ENCODE data around the gene NPTX1.

The NPTX1 gene

GRCh38 chr17:80494547-80494946 is 18.1 kb upstream of the NPTX1 start:
- H3K9me3 ChIP-seq: no peaks in the 10 kb centered on the region
- no peak for TF ChIP-seq CTCF (IDR thresholded peaks at IDR 0.05; ENCODE audit: low read depth, low read length)
- no peaks in the 10 kb centered on the region for H3K36me3 ChIP-seq
- H3K4me1 ChIP-seq: peaks cover 4% of the 10 kb centered on the region
- H3K27me3 ChIP-seq: no peaks in the 10 kb centered on the region
- H3K4me3 ChIP-seq (ENCODE audit: low read depth, low read length): no peak overlapping the region
- DNase-seq: no peak

DNA sequence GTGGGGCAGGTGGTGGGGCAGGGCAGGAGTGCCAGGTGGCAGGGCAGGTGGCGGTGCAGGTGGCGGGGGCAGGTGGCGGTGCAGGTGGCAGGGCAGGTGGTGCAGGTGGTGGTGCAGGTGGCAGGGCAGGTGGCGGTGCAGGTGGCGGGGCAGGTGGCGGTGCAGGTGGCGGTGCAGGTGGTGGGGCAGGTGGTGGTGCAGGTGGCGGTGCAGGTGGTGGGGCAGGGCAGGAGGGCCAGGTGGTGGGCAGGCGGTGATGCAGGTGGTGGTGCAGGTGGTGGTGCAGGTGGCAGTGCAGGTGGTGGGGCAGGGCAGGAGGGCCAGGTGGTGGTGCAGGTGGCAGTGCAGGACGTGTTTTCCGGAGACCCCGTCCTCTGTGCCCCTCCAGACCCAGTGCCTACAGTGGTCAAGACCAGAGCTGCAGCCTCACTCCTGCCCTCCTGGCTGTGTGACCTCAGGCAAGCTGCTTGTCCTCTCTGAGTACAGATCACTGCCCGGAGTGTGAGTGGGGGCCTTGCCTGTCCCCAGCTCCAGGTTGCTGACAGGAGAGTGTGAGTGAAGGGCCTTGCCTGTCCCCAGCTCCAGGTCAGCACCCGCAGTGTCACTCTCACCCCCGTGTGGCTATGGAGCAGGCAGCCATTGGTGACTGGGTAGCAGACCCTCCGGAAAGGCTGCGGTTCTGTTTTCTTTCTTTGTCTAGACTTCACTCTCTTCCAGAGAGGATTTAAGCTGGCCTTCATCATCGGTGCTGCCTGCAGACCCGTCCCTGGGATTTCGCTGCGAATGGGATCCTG is 16.1 kb upstream of the NPTX1 start:
- H3K9me3 ChIP-seq: no peaks in the 10 kb centered on the region
- H3K4me3 ChIP-seq (ENCODE audit: low read depth, low read length): peak overlapping the region; percentile 15
- no peak for DNase-seq
- no peak for TF ChIP-seq CTCF (IDR thresholded peaks at IDR 0.05; ENCODE audit: low read depth, low read length)
- no peaks in the 10 kb centered on the region for H3K27me3 ChIP-seq
- H3K36me3 ChIP-seq: no peaks in the 10 kb centered on the region
- peaks cover 4% of the 10 kb centered on the region for H3K4me1 ChIP-seq

- Histone ChIP-seq H3K36me3 (no peaks in the 10 kb centered on the region), H3K4me3 (ENCODE audit: low read depth, low read length) (peak overlapping the region; percentile 19), H3K27me3 (no peaks in the 10 kb centered on the region), H3K9me3 (no peaks in the 10 kb centered on the region), H3K4me1 (peaks cover 10% of the 10 kb centered on the region)
- peak; percentile 60 for DNase-seq
- no peak for TF ChIP-seq CTCF (IDR thresholded peaks at IDR 0.05; ENCODE audit: low read depth, low read length)
Measured at GRCh38 chr17:80491478-80492342, 15.3 kb upstream of the NPTX1 start.

- H3K4me3 ChIP-seq (ENCODE audit: low read depth, low read length): no peak overlapping the region
- no peak for DNase-seq
- TF ChIP-seq CTCF (IDR thresholded peaks at IDR 0.05; ENCODE audit: low read depth, low read length): no peak
- no peaks in the 10 kb centered on the region for H3K36me3 ChIP-seq
- peaks cover 21% of the 10 kb centered on the region for H3K4me1 ChIP-seq
- H3K9me3 ChIP-seq: no peaks in the 10 kb centered on the region
- no peaks in the 10 kb centered on the region for H3K27me3 ChIP-seq
Measured at GRCh38 chr17:80487511-80487910, 11.1 kb upstream of the NPTX1 start.

DNA sequence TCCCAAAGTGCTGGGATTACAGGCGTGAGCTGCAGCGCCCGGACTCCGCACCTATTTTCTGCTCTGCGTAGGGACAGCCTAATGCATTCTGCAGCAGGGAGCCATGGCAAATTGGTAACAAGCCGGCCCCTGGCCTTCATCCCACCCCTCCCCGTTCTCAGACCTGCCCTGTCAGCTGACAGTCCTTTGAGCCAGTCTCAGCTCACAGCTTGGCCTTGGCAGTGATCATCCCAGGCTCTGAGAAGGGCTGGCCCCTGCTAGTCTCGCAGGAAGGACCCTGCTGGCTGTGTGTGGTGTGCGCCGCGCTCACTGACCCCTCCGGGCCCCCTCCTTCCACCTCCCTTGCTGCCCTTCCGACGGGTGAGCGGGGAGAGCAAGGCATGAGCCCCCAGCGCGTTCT is 10.3 kb upstream of the NPTX1 start:
- TF ChIP-seq CTCF (IDR thresholded peaks at IDR 0.05; ENCODE audit: low read depth, low read length): no peak
- H3K9me3 ChIP-seq: no peaks in the 10 kb centered on the region
- DNase-seq: no peak
- no peaks in the 10 kb centered on the region for H3K36me3 ChIP-seq
- no peaks in the 10 kb centered on the region for H3K27me3 ChIP-seq
- no peak overlapping the region for H3K4me3 ChIP-seq (ENCODE audit: low read depth, low read length)
- H3K4me1 ChIP-seq: peaks cover 21% of the 10 kb centered on the region

DNA sequence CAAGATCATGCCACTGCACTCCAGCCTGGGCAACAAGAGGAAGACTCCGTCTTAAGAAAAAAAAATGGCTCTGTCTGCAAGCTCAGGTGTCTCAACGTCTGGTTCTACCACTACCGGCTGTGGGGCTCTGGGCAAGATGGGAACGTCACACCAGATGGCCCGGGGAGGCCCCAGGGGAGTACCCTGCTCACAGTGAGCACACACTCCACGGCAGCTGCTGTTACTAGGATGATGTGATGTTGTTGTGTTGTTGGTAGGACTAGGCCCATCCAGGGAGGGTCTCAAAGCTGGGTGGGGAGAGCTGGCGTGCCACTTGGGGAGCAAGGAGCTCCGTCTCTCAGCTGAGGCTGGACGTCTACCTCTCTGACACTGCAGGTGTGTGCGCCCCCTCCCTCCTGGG is 9.4 kb upstream of the NPTX1 start:
- peaks cover 21% of the 10 kb centered on the region for H3K4me1 ChIP-seq
- no peaks in the 10 kb centered on the region for H3K27me3 ChIP-seq
- no peak for TF ChIP-seq CTCF (IDR thresholded peaks at IDR 0.05; ENCODE audit: low read depth, low read length)
- no peak overlapping the region for H3K4me3 ChIP-seq (ENCODE audit: low read depth, low read length)
- peak; percentile 95 for DNase-seq
- H3K36me3 ChIP-seq: no peaks in the 10 kb centered on the region
- no peaks in the 10 kb centered on the region for H3K9me3 ChIP-seq
